ENCODE measurements around the gene KCND3.

DNA sequence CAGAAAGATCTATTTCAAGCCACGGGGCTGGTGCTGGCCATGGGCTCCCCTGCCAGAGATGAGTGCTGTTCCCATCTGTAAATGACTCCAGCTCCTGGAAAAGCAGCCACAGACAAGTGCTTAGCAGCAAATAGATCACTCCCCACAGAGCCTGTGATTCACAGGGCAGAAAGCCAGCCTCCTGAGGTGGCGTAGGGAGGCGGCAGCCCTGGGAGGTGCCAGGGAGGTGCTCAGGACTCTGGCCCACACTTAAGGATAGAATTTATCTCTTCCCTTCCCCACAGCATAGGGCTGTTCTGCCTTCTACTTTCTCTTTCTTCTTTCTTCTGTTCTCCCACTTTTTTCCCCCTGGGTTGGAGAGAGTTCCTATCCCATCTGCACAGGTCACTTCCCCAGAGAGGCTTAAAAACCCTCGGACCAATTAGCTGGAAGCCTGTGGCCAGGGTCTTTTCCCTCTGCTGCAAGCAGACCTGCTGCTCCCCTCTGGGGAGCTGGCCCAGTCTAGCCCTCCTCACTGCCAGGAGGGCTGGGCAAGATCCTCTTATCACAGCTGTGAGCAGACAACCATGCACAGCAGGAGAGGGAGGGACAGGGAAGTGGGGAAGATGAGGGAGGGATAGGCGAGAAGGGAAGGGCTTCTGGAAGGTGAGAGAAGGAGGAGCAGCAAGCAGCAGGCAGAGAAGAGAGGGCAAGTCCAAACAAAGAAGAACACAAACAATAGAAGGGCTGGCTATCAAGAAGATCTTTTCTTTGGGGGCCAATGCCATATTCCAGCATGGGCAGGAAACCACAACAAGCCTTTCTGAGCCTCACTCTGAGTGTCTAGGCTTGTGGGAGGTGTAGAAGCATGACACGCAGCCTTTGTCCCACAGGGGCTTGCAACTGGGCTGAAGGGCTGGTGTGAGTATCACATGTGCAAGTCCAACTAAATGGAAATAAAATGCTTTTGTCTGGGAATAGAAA is 41.0 kb downstream of the KCND3 start:
- TF ChIP-seq, protein P1, sequence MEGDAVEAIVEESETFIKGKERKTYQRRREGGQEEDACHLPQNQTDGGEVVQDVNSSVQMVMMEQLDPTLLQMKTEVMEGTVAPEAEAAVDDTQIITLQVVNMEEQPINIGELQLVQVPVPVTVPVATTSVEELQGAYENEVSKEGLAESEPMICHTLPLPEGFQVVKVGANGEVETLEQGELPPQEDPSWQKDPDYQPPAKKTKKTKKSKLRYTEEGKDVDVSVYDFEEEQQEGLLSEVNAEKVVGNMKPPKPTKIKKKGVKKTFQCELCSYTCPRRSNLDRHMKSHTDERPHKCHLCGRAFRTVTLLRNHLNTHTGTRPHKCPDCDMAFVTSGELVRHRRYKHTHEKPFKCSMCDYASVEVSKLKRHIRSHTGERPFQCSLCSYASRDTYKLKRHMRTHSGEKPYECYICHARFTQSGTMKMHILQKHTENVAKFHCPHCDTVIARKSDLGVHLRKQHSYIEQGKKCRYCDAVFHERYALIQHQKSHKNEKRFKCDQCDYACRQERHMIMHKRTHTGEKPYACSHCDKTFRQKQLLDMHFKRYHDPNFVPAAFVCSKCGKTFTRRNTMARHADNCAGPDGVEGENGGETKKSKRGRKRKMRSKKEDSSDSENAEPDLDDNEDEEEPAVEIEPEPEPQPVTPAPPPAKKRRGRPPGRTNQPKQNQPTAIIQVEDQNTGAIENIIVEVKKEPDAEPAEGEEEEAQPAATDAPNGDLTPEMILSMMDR (IDR thresholded peaks at IDR 0.05; ENCODE audit: low read depth, low read length, poor library complexity, severe bottlenecking) = no peak
- TF ChIP-seq EZH2phosphoT487 (IDR thresholded peaks at IDR 0.05; ENCODE audit: borderline replicate concordance, low read length) = no peak
